ENCODE data around the gene CMIP.

DNA sequence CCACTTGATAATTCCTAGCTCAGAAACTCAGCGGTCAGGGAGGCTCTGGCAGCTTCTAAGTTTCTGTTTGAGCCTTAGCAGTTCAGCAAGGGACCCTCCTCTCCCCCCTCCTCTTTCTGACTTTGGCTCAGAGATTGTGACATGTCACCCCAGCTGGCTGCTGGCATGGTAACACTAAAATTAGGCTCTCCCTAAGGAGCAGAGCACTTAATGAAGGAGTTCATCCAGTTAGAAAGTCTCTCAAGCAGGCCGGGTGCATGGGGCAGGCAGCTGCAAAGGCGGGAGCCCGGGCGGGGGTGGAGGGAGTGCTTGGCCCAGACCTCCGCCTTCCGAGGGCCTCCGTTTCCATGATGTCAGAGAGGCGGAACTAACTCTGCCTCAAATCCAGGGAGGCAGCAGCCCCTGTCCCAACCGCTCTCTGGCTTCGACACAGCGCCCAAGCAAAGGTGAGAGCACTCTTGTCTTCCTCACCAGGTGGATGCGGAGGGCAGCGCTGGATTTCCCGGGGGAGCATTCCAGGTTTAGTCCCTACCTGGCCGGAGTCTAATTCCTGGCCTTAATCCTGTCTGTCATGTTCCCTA lies 206.5 kb downstream of the CMIP start:
- no peak for TF ChIP-seq EZH2phosphoT487 (IDR thresholded peaks at IDR 0.05; ENCODE audit: borderline replicate concordance)
- TF ChIP-seq, protein P1, sequence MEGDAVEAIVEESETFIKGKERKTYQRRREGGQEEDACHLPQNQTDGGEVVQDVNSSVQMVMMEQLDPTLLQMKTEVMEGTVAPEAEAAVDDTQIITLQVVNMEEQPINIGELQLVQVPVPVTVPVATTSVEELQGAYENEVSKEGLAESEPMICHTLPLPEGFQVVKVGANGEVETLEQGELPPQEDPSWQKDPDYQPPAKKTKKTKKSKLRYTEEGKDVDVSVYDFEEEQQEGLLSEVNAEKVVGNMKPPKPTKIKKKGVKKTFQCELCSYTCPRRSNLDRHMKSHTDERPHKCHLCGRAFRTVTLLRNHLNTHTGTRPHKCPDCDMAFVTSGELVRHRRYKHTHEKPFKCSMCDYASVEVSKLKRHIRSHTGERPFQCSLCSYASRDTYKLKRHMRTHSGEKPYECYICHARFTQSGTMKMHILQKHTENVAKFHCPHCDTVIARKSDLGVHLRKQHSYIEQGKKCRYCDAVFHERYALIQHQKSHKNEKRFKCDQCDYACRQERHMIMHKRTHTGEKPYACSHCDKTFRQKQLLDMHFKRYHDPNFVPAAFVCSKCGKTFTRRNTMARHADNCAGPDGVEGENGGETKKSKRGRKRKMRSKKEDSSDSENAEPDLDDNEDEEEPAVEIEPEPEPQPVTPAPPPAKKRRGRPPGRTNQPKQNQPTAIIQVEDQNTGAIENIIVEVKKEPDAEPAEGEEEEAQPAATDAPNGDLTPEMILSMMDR (conservative IDR thresholded peaks at IDR 0.05; ENCODE audit: low read length) = no peak

Data from Loucy (cell line).